Heart right ventricle (tissue), 16 donors: ENCODE data around the gene UPP1. TPM values are rescaled to one million over a fixed set of nuclear protein-coding genes. Genes with fewer than 3 reads are reported as not detected.

Experiments
- ATAC-seq, 8 donors: fragments of 200-7000 bp; cut with Tn5 transposase; one replicate each; pipeline ENCODE4 v1.9.1; 2020; ENCODE audit warnings: mild to moderate bottlenecking in 8 of 8, moderate library complexity in 8 of 8, moderate number of reproducible peaks in 1 of 8
- DNase-seq, 2 donors: peaks; one replicate each; pipeline ENCODE4 v3.0.0-alpha.2; 2020
- H3K27ac ChIP-seq, 10 donors: fragments of 200-600 bp; sonication (generic) in 2 of 10; one replicate each; pipeline versions ENCODE4 v1.5.0 to v1.8.0; 2020 to 2022; ENCODE audit warnings: mild to moderate bottlenecking in 3 of 10
- H3K27me3 ChIP-seq, 7 donors: fragments of 200-600 bp; one replicate each; pipeline ENCODE4 v1.8.0; 2021 to 2022; ENCODE audit warnings: mild to moderate bottlenecking in 2 of 7
- H3K36me3 ChIP-seq, 9 donors: fragments of 200-600 bp; sonication (generic) in 1 of 9; one replicate each; pipeline versions ENCODE4 v1.5.0 to v1.8.0; 2020 to 2022; ENCODE audit warnings: mild to moderate bottlenecking in 2 of 9
- H3K4me1 ChIP-seq, 9 donors: fragments of 200-600 bp; sonication (generic) in 1 of 9; one replicate each; pipeline versions ENCODE4 v1.5.0 to v1.8.0; 2020 to 2022; ENCODE audit warnings: mild to moderate bottlenecking in 4 of 9
- H3K4me3 ChIP-seq, 10 donors: fragments of 200-600 bp; sonication (generic) in 2 of 10; one replicate each; pipeline versions ENCODE4 v1.5.0 to v1.8.0; 2020 to 2022; ENCODE audit warnings: mild to moderate bottlenecking in 7 of 10, moderate library complexity in 2 of 10
- H3K9me3 ChIP-seq, 11 donors: fragments of 200-600 bp in 10 of 11; sonication (generic) in 2 of 11; one replicate each; pipeline versions ENCODE4 v1.5.0 to v1.8.0; 2013 to 2022; ENCODE audit warnings: mild to moderate bottlenecking in 2 of 11, control low read depth in 1 of 11, moderate library complexity in 1 of 11
- CTCF ChIP-seq, 9 donors: fragments of 200-600 bp; sonication (generic) in 2 of 9; IDR thresholded peaks; one replicate each; pipeline versions ENCODE4 v1.5.0 to v1.8.0; 2021 to 2022; ENCODE audit warnings: antibody characterized with exemption in 9 of 9, mild to moderate bottlenecking in 5 of 9, moderate library complexity in 1 of 9
- WGBS, 2 donors: extraction: QIAGEN DNeasy Blood & Tissue Kit; methylation state at CpG; one replicate each; pipeline ENCODE4 v1.1.7; 2013; ENCODE audit warnings: inconsistent platforms in 1 of 2; 5-methylcytosine and 5-hydroxymethylcytosine counted together
- intact Hi-C, 10 donors: fragments of 100-400 bp; cut with DNase I; formaldehyde crosslinking; loops; one replicate each; pipeline versions ENCODE4 v1.11.1 to v1.14.2; 2022
- polyA plus RNA-seq, 2 donors: library from polyadenylated mRNA; stranded (reverse); fragments of 200-250 nt; gene quantifications; one replicate each; pipeline ENCODE4 v1.2.3, GENCODE V29; 2013
- total RNA-seq, 10 donors: library from RNA; stranded (reverse); fragmentation: NEBNext Ultra II Directional in 3 of 10; extraction: Animal tissue kit (Norgen Biotek cat#: 25700) in 3 of 10; gene quantifications; one replicate each; pipeline versions ENCODE4 v1.2.1 to v1.2.4, GENCODE V29; 2021 to 2023
- donor health status: Arrhythmogenic right ventricular cardiomyopathy.
- donor health status: ischemic (EF 13 %, LVEDD 7.1; RV severe dilation, severe dysfunction).
- donor health status: healthy with polysubstance abuse.
- donor health status: DM: no; HTN: yes; CAD: no.
- donor health status: DM: no; HTN: no; CAD: no.
- donor health status: ischemic (EF 25% LVEDD 6.9; RV normal size, moderate dysfunction).
- donor health status: ischemic (EF 25% LVEDD 5.7; RV mildly dilated, moderate dysfunction).
- donor health status: healthy.
- donor health status: DM: yes; HTN: yes; CAD: no.
- donor health status: Ischemic cardiomyopathy.
- donor health status: ischemic (EF 35%, LVEDD 5.7; RV mildly dilated, moderate dysfunction).
- donor health status: nonischemic (EF 11% LVEDD 7.7; RV severe dilation, severe dysfunction).
- donor health status: DM: yes; HTN: yes; CAD: no.
- donor health status: PGD.
- donor health status: ischemic (EF 29% LVEDD 5.4; RV normal size, mild dysfunction).
- donor health status: nonischemic (EF 23%, LVEDD 6.1; RV moderate dilation, normal function).

UPP1 gene
- total and polyA plus RNA-seq, 12 donors = 14.4 to 54.5 (median 18.8) TPM

GRCh38 chr7:48149058-48149457 lies 60.0 kb downstream of the UPP1 start:
- peaks cover 0 to 7% (median 0%) of the 10 kb centered on the region in 7 donors for H3K27me3 ChIP-seq
- DNase-seq (no peak), ATAC-seq (no peak)
- H3K27ac ChIP-seq = no peak overlapping the region
- no peaks in the 10 kb centered on the region for H3K4me1 ChIP-seq
- intact Hi-C loops = no loop called here
- H3K9me3 ChIP-seq = peaks cover 0 to 7% (median 0%) of the 10 kb centered on the region in 11 donors
- TF ChIP-seq CTCF (IDR thresholded peaks at IDR 0.05) = no peak
- no peak overlapping the region for H3K4me3 ChIP-seq
- no peaks in the 10 kb centered on the region for H3K36me3 ChIP-seq

GRCh38 chr7:48150086-48150485 lies 61.0 kb downstream of the UPP1 start:
- no peak overlapping the region for H3K4me3 ChIP-seq
- peaks cover 0 to 16% (median 0%) of the 10 kb centered on the region in 11 donors for H3K9me3 ChIP-seq
- H3K4me1 ChIP-seq = no peaks in the 10 kb centered on the region
- 89 to 92% methylated on average over 3 of the region's 3 CpGs for WGBS, 2 donors
- H3K36me3 ChIP-seq = no peaks in the 10 kb centered on the region
- H3K27ac ChIP-seq = no peak overlapping the region
- peaks cover 0 to 7% (median 0%) of the 10 kb centered on the region in 7 donors for H3K27me3 ChIP-seq
- no peak for TF ChIP-seq CTCF (IDR thresholded peaks at IDR 0.05)
- intact Hi-C loops = no loop called here
- no peak for ATAC-seq
- no peak for DNase-seq

- no peak for ATAC-seq
- Histone ChIP-seq H3K27me3 (peaks cover 0 to 6% (median 0%) of the 10 kb centered on the region in 7 donors), H3K27ac (no peak overlapping the region), H3K36me3 (no peaks in the 10 kb centered on the region), H3K4me1 (no peaks in the 10 kb centered on the region), H3K4me3 (no peak overlapping the region), H3K9me3 (peaks cover 0 to 16% (median 0%) of the 10 kb centered on the region in 11 donors)
- 85% methylated on average over 8 of the region's 8 CpGs for WGBS, 2 donors
- no peak for DNase-seq
- TF ChIP-seq CTCF (IDR thresholded peaks at IDR 0.05) = peak in 6 of 9 donors; percentile 22 to 56 (median 31)
- intact Hi-C loops = no loop called here
Measured at GRCh38 chr7:48154792-48155413, 65.8 kb downstream of the UPP1 start.

Other genes starting within 250 kb of the UPP1 start
- gene PKD1L1, start 140.8 kb upstream of the UPP1 start, total RNA-seq = 1 to 10 TPM; 1.5 to 3.7 (median 2.4) TPM
- 1 to 10 TPM; 1.6 to 4.7 TPM for gene PKD1L1, start 140.8 kb upstream of the UPP1 start, polyA plus RNA-seq
- gene HUS1, start 109.7 kb upstream of the UPP1 start, total RNA-seq = 10 to 100 TPM; 21.5 to 35.9 (median 28.1) TPM
- 10 to 100 TPM in 1 of 2 donors, 1 to 10 TPM in 1; 9.6 to 11.6 TPM for gene HUS1, start 109.7 kb upstream of the UPP1 start, polyA plus RNA-seq
- not detected for gene SUN3, start 60.2 kb upstream of the UPP1 start, total RNA-seq
- not detected for gene SUN3, start 60.2 kb upstream of the UPP1 start, polyA plus RNA-seq
- under 1 TPM in 1 of 10 donors, not detected in 9; 0.24 TPM for gene C7orf57, start 53.7 kb upstream of the UPP1 start, total RNA-seq
- not detected for gene C7orf57, start 53.7 kb upstream of the UPP1 start, polyA plus RNA-seq
- under 1 TPM; 0.02 to 0.37 (median 0.07) TPM for gene ABCA13, start 82.2 kb downstream of the UPP1 start, total RNA-seq
- under 1 TPM in 1 of 2 donors, not detected in 1; 0.01 TPM for gene ABCA13, start 82.2 kb downstream of the UPP1 start, polyA plus RNA-seq